Mesothelial cell of epicardium (in vitro differentiated cells): ENCODE measurements around the gene KCNJ11. TPM values are rescaled to one million over a fixed set of nuclear protein-coding genes. Genes with fewer than 3 reads are reported as not detected.
A peak's percentile ranks its signal among the peaks of the same experiment; 100 is the strongest.

Source experiments
- DNase-seq, 2 experiments: peaks; one replicate each; pipeline ENCODE4 v3.0.0; 2021; ENCODE audit warnings: low spot score in 2 of 2; ENCODE audit not compliant: unreplicated experiment in 2 of 2
- H3K27ac Mint-ChIP-seq: 2 replicates; pipeline ENCODE4 v1.8.0; 2021; ENCODE audit warnings: mixed read lengths
- H3K27me3 Mint-ChIP-seq: 2 replicates; pipeline ENCODE4 v1.8.0; 2021; ENCODE audit warnings: low read depth, mixed read lengths
- H3K36me3 Mint-ChIP-seq: 2 replicates; pipeline ENCODE4 v1.8.0; 2021; ENCODE audit warnings: mixed read lengths
- H3K4me1 Mint-ChIP-seq: 2 replicates; pipeline ENCODE4 v1.8.0; 2021; ENCODE audit warnings: mixed read lengths
- H3K4me3 Mint-ChIP-seq: 2 replicates; pipeline ENCODE4 v1.8.0; 2021; ENCODE audit warnings: mild to moderate bottlenecking, moderate library complexity, mixed read lengths
- H3K9me3 Mint-ChIP-seq: 2 replicates; pipeline ENCODE4 v1.8.0; 2021; ENCODE audit warnings: mixed read lengths
- CTCF ChIP-seq: fragments of 200-600 bp; sonication (generic); IDR thresholded peaks from one replicate; pipeline ENCODE4 v1.5.0; 2021; ENCODE audit warnings: antibody characterized with exemption; ENCODE audit not compliant: unreplicated experiment
- total RNA-seq: library from RNA; stranded (reverse); gene quantifications from 3 replicates; pipeline ENCODE4 v1.2.1, GENCODE V29; 2021

The KCNJ11 gene
- total RNA-seq, result 2.0 to 3.0 TPM (median 2.1 TPM) in 3 replicates

GRCh38 chr11:17388609-17389210 lies at the start of gene KCNJ11:
TSS of gene KCNJ11 (minus strand) at chr11:17388659. CDS start at chr11:17388091, 568 bp downstream.
- Mint-ChIP-seq H3K36me3 (peaks cover 3% of the 10 kb centered on the region), H3K27ac (no peak within 1 kb of the TSS), H3K9me3 (no peaks in the 10 kb centered on the region), H3K4me3 (peak within 1 kb of the TSS; percentile 70), H3K27me3 (peaks cover 49% of the 10 kb centered on the region), H3K4me1 (no peaks in the 10 kb centered on the region)
- no peak for DNase-seq
- TF ChIP-seq CTCF, result no peak

- DNase-seq, result no peak
- no peak for TF ChIP-seq CTCF
- no peak overlapping the region for H3K27ac Mint-ChIP-seq
- H3K4me3 Mint-ChIP-seq, result no peak overlapping the region
- H3K4me1 Mint-ChIP-seq, result peaks cover 2% of the 10 kb centered on the region
- H3K9me3 Mint-ChIP-seq, result peaks cover 4% of the 10 kb centered on the region
- H3K36me3 Mint-ChIP-seq, result no peaks in the 10 kb centered on the region
- peaks cover 83% of the 10 kb centered on the region for H3K27me3 Mint-ChIP-seq
Observed at GRCh38 chr11:17437366-17437765, 48.9 kb upstream of the KCNJ11 start.

GRCh38 chr11:17434108-17434507 lies 45.6 kb upstream of the KCNJ11 start:
- no peaks in the 10 kb centered on the region for H3K9me3 Mint-ChIP-seq
- peaks cover 73% of the 10 kb centered on the region for H3K27me3 Mint-ChIP-seq
- DNase-seq, result no peak
- H3K4me3 Mint-ChIP-seq, result no peak overlapping the region
- no peak overlapping the region for H3K27ac Mint-ChIP-seq
- no peak for TF ChIP-seq CTCF
- no peaks in the 10 kb centered on the region for H3K36me3 Mint-ChIP-seq
- peaks cover 2% of the 10 kb centered on the region for H3K4me1 Mint-ChIP-seq

GRCh38 chr11:17432002-17432401 lies 43.5 kb upstream of the KCNJ11 start:
- Mint-ChIP-seq H3K27ac (no peak overlapping the region), H3K4me3 (no peak overlapping the region), H3K36me3 (no peaks in the 10 kb centered on the region), H3K9me3 (no peaks in the 10 kb centered on the region), H3K27me3 (peaks cover 61% of the 10 kb centered on the region), H3K4me1 (peaks cover 2% of the 10 kb centered on the region)
- DNase-seq, result no peak
- TF ChIP-seq CTCF, result no peak

GRCh38 chr11:17431139-17431538 lies 42.7 kb upstream of the KCNJ11 start:
- H3K27ac Mint-ChIP-seq, result no peak overlapping the region

More at GRCh38 chr11:17431139-17431538, 42.7 kb upstream of the KCNJ11 start:
- no peak for TF ChIP-seq CTCF
- no peak for DNase-seq
- no peaks in the 10 kb centered on the region for H3K36me3 Mint-ChIP-seq
- H3K4me1 Mint-ChIP-seq, result peaks cover 2% of the 10 kb centered on the region
- no peaks in the 10 kb centered on the region for H3K9me3 Mint-ChIP-seq
- H3K27me3 Mint-ChIP-seq, result peaks cover 63% of the 10 kb centered on the region
- no peak overlapping the region for H3K4me3 Mint-ChIP-seq
